Kidney capillary endothelial cell (primary cell): ENCODE measurements around the gene DCUN1D2.

ENCODE experiments used
- DNase-seq: peaks from one replicate; pipeline ENCODE4 v3.0.0-alpha.2; 2018; ENCODE audit warnings: low spot score

The DCUN1D2 gene

GRCh38 chr13:113519556-113519955, 29.0 kb upstream of the DCUN1D2 start:
- no peak for DNase-seq

GRCh38 chr13:113518076-113518803, 27.7 kb upstream of the DCUN1D2 start:
- DNase-seq, result no peak

GRCh38 chr13:113514847-113515246, 24.3 kb upstream of the DCUN1D2 start:
- no peak for DNase-seq

- no peak for DNase-seq
Measured at GRCh38 chr13:113513761-113514160, 23.2 kb upstream of the DCUN1D2 start.

DNA sequence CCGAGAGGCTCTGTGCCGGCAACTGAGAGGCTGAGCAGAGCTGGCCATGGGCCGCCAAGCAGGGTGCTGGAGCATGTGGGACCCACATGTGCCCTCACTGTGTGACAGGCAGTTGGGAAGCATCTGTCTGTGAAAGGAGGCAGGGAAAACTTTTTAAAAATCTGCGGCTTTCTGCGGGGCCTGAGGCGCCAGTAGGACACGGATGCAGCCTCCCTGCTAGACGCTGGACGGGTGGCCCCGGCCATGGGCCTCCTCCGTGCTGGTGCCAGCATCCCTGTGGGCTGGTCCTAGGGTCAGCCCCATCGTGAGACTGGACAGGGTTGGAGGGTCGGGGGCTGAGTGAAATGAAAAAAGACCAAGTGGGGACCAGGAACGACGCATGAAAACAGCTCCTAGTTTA, 20.9 kb upstream of the DCUN1D2 start:
- no peak for DNase-seq

GRCh38 chr13:113510871-113511270, 20.4 kb upstream of the DCUN1D2 start:
- no peak for DNase-seq

GRCh38 chr13:113509989-113510388, 19.5 kb upstream of the DCUN1D2 start:
- no peak for DNase-seq

DNA sequence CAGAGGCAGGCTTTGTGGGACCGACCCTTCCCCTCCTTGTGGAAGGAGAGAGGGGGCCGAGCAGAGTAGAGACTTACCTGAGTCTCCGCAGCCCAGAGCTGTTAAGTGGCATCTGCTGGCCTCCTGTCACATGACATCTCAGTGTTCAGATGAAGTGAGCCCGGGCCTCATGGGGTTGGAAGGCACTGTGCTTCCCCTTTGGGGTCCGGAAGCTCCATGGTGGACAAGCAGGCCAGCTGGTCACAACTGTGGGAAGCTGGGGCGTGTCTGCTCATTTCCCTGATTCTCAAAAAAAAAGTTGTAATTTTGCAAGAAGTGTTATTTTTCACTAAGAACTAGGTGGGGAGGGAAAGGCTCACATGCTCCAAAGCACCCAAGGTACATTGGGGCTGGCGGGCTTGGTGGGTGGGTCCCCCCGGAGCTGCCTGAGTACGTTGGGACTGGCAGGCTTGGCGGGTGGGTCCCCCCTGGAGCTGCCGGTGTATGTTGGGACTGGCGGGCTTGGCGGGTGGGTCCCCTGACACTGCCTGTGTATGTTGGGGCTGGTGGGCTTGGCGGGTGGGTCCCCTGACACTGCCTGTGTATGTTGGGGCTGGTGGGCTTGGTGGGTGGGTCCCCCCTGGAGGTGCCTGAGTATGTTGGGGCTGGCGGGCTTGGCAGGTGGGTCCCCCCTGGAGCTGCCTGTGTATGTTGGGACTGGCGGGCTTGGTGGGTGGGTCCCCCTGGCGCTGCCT, 18.2 kb upstream of the DCUN1D2 start:
- DNase-seq, result no peak

DNA sequence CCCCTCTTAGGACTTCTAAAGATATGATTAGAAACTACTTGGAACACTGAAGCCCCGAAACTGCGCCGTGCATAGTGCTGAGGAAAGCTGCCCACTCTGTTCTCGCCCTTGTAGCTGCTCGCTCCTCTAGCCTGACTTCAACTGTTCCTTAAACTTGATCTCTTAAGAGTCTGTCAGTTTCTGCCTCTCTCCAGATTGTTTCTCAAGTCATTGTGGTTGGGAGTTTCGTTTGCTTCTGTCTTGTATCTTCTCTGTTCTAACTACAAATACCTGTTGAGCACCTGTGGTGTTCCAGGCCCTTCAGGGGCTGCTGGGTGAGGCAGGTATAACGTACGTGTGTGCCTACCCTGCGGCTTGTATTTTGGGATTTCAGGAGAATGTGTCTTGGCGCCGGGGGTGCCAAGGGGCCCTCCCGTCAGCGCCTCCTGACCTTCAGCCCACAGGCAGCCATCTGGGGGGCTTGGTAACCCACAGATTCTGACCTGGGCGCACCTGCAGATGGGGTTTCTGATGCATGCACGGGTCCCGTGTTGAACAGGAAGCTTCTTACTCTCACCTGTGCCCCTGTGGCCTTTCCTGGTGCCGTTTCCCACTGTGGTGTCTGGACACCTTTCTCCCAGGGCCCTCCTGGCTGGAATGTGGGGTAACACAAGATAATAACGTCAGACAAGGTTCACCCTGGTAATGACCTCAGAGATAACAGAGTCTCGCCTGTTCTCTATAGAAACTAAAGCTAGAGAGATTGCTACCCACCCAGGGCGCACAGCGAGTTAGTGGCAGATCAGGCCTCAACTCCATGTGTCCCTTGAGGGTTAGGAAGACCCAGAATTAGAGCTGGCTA, 17.2 kb upstream of the DCUN1D2 start:
- no peak for DNase-seq

DNA sequence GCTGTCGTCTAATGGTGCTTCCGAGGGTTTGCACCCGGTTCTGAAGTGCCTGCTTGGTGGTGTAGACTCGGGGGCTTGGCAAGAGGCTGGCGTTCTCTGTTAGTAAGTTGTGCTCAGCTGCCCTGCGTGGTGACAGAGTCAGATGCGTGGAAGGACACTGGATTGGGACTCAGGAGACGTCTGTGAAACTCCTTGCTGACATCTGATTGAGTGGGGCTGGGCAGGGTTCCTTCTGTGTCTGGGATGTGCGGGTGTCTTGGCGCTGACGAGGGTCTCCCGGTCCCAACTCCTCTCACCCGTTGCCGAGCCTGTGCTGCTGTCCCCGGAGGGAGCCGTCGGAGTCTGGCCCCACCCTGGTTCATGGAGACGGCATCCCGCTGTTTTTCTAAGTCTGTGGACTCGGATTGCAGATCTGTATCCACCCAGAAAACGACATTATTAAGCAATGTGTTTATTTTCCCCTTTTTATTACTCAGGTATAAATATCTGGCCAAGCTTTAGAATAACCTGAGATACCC, 16.4 kb upstream of the DCUN1D2 start:
- no peak for DNase-seq

DNA sequence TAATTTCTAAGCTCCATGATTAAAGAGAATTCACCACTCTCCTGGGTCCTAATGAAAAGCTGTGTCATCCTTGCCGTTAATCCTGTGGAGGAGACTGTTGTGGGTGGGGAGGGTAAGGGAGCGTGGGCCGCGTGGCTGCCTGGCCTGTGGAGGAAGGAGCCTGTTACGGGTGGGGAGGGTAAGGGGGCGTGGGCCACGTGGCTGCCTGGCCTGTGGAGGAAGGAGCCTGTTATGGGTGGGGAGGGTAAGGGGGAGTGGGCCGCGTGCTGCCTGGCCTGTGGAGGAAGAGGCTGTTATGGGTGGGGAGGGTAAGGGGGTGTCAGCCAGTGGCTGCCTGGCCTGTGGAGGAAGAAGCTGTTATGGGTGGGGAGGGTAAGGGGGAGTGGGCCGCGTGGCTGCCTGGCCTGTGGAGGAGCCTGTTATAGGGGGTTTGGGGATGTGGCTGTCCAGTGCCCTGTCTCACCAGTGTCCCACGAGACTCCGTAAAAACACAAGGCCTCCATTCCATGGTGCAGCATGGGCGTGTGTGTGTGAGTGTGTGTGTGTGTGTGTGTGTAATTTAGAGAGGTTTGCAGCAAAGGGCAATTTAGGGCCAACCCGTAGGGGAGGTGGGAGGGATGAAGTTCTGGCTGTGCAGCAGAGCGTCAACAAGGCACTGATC, 15.6 kb upstream of the DCUN1D2 start:
- DNase-seq, result no peak

GRCh38 chr13:113502686-113503085, 12.2 kb upstream of the DCUN1D2 start:
- DNase-seq, result no peak

- DNase-seq, result no peak
Measured at GRCh38 chr13:113500530-113501265, 10.2 kb upstream of the DCUN1D2 start.

- DNase-seq, result no peak
Measured at GRCh38 chr13:113499936-113500335, 9.4 kb upstream of the DCUN1D2 start.

DNA sequence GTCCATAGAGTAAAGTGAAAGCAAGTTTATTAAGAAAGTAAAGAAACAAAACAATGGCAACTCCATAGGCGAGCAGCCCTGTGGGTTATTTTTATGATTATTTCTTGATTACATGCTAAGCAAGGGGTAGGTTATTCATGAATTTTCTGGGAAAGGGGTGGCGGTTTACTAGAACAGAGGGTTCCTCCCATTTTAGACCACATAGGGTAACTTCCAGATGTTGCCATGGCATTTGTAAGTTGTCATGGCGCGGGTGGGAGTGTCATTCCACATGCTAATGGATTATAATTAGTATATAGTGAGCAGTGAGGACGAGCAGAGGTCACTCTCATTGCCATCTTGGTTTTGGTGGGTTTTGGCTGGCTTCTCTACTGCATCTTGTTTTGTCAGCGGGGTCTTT, 8.4 kb upstream of the DCUN1D2 start:
- DNase-seq, result no peak

DNA sequence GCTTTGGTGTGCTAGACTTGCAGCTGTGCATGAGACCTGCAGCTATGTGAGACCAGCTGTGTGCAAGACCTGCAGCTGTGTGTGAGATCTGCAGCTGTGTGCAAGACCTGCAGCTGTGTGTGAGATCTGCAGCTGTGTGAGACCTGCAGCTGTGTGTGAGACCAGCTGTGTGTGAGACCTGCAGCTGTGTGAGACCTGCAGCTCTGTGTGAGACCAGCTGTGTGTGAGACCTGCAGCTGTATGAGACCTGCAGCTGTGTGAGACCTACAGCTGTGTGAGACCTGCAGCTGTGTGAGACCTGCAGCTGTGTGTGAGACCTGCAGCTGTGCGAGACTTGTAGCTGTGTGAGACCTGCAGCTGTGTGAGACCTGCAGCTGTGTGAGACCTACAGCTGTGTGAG, 6.7 kb upstream of the DCUN1D2 start:
- no peak for DNase-seq

DNA sequence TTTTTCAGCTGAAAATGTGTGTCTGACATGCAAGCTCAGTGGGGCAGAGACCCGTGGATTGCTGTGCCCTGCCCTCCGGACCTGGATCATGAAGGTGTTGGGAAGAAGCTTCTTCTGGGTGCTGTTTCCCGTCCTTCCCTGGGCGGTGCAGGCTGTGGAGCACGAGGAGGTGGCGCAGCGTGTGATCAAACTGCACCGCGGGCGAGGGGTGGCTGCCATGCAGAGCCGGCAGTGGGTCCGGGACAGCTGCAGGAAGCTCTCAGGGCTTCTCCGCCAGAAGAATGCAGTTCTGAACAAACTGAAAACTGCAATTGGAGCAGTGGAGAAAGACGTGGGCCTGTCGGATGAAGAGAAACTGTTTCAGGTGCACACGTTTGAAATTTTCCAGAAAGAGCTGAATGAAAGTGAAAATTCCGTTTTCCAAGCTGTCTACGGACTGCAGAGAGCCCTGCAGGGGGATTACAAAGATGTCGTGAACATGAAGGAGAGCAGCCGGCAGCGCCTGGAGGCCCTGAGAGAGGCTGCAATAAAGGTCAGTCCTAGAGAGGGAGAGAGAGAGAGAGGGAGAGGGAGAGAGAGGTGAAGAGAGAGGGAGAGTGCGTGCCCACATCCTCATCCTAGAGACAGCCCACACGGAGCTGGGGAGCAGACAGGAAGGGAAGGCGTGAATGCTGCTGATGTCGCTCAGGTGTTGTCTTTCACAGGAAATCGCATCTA, 5.1 kb upstream of the DCUN1D2 start:
- DNase-seq, result no peak

- peak; percentile 88 for DNase-seq
Measured at GRCh38 chr13:113493315-113493951, 2.9 kb upstream of the DCUN1D2 start.

- DNase-seq, result no peak
Measured at GRCh38 chr13:113491982-113492381, 1.5 kb upstream of the DCUN1D2 start.

- DNase-seq, result peak; percentile 37
Measured at GRCh38 chr13:113491418-113491883, 940 bp upstream of the DCUN1D2 start.
